IPS-20b (cell line): ENCODE data around the gene FLT4.

Experiments used
- H3K27ac ChIP-seq: one replicate; pipeline ENCODE4 v1.5.1; 2013; ENCODE audit warnings: low read length
- H3K27me3 ChIP-seq: 2 replicates; pipeline ENCODE4 v1.6.1; 2013; ENCODE audit warnings: mild to moderate bottlenecking, low read length, inconsistent platforms; ENCODE audit not compliant: insufficient read depth
- H3K36me3 ChIP-seq: 2 replicates; pipeline ENCODE4 v1.6.1; 2013; ENCODE audit warnings: low read depth, mild to moderate bottlenecking, inconsistent platforms, low read length, moderate library complexity; ENCODE audit not compliant: insufficient read depth
- H3K4me1 ChIP-seq: 2 replicates; pipeline ENCODE4 v1.6.1; 2013; ENCODE audit warnings: mild to moderate bottlenecking, control low read depth, inconsistent platforms, low read length, moderate library complexity; ENCODE audit not compliant: insufficient read depth
- H3K4me3 ChIP-seq: 2 replicates; pipeline ENCODE4 v1.5.1; 2013; ENCODE audit warnings: mild to moderate bottlenecking, low read length, inconsistent platforms
- H3K9ac ChIP-seq: 2 replicates; pipeline ENCODE4 v1.6.1; 2013; ENCODE audit warnings: low read depth, mild to moderate bottlenecking, inconsistent platforms, low read length, moderate library complexity
- H3K9me3 ChIP-seq: 2 replicates; pipeline ENCODE4 v1.6.1; 2013; ENCODE audit warnings: mild to moderate bottlenecking, low read depth, low read length, inconsistent platforms; ENCODE audit not compliant: insufficient read depth

Gene FLT4

DNA sequence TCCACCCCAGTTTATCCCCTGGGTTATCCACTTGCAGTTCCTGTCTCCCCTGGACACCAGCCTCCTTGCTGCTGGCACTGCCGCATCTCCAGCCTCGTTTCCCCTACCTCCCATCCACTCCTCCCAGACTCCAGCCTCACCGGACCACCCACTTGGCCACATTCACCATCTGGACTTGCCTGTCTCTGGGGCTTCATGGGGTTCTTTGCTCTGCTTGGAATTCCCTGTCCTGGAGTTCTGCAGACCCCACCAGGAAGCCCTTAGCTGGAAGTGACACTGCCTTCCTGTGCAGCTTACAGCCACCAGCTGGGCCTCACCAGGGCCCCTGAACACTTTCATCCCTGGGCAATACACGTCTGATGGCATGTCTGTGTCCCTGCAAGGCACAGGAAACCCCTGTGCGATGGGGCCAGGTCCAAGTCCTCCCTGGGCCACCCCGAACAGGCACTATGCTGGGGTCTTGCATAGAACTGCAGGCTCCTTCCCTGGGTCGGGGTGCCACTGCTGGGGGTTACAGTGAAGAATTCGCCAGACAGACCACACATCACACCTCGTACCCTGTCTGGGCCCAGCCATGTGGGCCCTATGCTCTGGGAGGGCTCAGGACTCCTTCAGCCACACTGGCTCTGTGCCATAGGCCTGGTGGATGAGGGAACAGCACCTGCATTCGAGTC is 3.0 kb downstream of the FLT4 start:
- no peak overlapping the region for H3K9ac ChIP-seq
- peaks cover 59% of the 10 kb centered on the region for H3K27me3 ChIP-seq
- H3K9me3 ChIP-seq = no peaks in the 10 kb centered on the region
- H3K27ac ChIP-seq = no peak overlapping the region
- H3K4me1 ChIP-seq = no peaks in the 10 kb centered on the region; the same call in 1 of the 2 replicates
- no peak overlapping the region for H3K4me3 ChIP-seq
- H3K36me3 ChIP-seq = no peaks in the 10 kb centered on the region

DNA sequence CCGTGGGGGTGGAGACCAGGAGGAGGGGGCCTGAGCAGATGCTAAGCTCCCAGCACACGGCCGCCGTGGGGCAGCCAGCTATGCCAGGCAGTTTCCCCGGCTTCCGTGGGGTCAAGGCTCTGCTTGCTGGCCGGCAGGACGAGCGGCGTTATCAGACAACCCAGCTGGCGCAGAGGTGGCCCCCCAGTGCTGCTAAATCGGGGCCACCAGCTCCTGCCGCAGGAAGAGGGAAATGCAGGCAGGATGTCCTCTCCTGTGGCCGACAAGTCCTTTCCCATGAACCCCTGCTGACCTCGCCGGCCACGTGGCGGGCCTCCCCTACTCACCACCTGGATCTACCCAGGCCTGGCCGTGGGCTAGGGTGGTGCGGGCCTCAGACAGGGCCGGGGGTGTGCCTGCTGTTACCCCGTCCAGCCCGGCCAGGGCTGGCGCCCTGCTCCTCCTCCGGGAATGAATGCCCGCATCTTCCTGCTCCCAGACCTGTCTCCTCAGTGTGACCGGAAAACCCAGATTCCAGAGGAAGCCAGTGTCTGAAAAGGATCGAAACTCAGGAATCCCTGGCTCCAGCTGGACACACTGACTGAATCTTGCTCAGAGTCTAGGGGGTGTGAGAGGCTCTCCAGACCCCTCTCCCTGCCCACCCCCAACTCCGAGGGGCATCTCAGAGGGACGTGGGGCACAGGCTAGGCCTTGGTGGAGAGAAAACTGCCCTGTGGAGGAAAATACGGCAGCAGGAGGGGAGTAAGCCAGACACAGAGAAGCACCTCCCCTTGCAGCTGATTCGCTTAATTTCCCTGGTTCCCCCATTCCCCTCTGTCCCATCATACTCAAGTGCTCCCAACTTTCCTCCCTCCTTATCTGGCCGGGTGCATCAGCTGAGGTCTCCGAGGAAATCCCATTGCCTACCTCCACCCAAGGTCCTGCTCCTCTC is 3.9 kb downstream of the FLT4 start:
- Histone ChIP-seq H3K4me3 (no peak overlapping the region), H3K4me1 (no peaks in the 10 kb centered on the region; the same call in 1 of the 2 replicates), H3K9ac (no peak overlapping the region), H3K9me3 (no peaks in the 10 kb centered on the region), H3K27me3 (peaks cover 50% of the 10 kb centered on the region), H3K27ac (no peak overlapping the region), H3K36me3 (no peaks in the 10 kb centered on the region)

- Histone ChIP-seq H3K36me3 (no peaks in the 10 kb centered on the region), H3K4me1 (no peaks in the 10 kb centered on the region), H3K9ac (no peak overlapping the region), H3K4me3 (no peak overlapping the region), H3K9me3 (no peaks in the 10 kb centered on the region), H3K27ac (no peak overlapping the region), H3K27me3 (peaks cover 43% of the 10 kb centered on the region)
Observed at GRCh38 chr5:180644825-180645273, 4.6 kb downstream of the FLT4 start.

DNA sequence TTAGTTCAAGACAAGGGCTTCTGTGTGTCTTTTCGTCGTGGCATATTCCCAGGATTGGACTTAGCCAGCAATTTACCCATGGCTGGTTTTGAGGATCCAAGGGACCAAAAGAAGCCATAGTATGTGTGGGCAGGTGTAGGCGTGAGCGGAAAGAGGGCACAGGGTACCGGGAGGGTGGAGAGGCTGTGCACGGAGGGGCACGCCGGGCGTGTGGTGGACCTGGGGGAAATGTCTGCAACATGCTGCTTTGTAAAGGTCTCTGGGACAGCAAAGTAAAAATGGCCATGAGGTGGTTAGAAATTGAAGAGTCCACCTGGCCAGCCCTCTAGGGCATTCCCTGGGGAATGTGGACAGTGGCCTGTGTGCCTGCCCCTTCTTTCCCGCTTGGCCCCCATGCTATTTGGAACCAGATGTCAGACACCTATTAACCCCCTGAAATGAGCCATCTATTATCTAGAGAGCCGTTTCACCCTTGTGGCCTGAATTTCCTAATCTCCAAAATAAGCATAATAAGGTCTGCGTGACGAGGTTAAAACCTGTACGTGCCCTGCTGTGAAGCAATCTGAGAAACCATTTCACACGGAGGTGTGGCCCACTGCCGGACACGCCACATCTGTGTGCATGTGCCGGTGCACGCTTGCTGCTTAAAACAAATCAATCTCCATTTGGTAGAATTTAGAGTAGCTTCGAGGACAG is 5.1 kb downstream of the FLT4 start:
- peaks cover 39% of the 10 kb centered on the region for H3K27me3 ChIP-seq
- H3K27ac ChIP-seq = no peak overlapping the region
- H3K9ac ChIP-seq = no peak overlapping the region
- H3K36me3 ChIP-seq = no peaks in the 10 kb centered on the region
- H3K4me3 ChIP-seq = no peak overlapping the region
- no peaks in the 10 kb centered on the region for H3K4me1 ChIP-seq
- H3K9me3 ChIP-seq = no peaks in the 10 kb centered on the region

- peaks cover 29% of the 10 kb centered on the region for H3K27me3 ChIP-seq
- H3K36me3 ChIP-seq = no peaks in the 10 kb centered on the region
- H3K9ac ChIP-seq = no peak overlapping the region
- no peak overlapping the region for H3K4me3 ChIP-seq
- H3K9me3 ChIP-seq = no peaks in the 10 kb centered on the region
- H3K27ac ChIP-seq = no peak overlapping the region
- no peaks in the 10 kb centered on the region for H3K4me1 ChIP-seq
Observed at GRCh38 chr5:180643191-180643851, 6.1 kb downstream of the FLT4 start.

DNA sequence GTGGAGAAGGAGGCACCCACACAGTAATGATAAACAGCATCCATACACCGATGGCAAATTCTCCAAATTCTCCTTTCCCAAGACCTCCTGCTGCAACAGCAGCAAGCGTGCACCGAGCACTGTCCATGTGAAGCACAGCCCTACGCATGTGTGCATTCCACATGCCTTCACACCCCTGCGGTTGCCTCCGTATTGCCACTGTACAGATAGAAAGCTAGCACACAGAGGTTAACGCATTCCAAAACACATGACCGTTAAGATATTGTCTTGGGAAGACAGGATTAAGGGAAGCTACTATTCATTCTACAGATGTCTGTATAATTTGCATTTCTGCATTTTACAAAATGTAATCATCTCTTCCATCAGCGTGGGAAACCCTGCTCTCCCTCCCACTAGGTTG is 6.6 kb downstream of the FLT4 start:
- Histone ChIP-seq H3K9ac (no peak overlapping the region), H3K4me1 (no peaks in the 10 kb centered on the region), H3K27me3 (peaks cover 24% of the 10 kb centered on the region), H3K4me3 (no peak overlapping the region), H3K27ac (no peak overlapping the region), H3K9me3 (no peaks in the 10 kb centered on the region), H3K36me3 (no peaks in the 10 kb centered on the region)

DNA sequence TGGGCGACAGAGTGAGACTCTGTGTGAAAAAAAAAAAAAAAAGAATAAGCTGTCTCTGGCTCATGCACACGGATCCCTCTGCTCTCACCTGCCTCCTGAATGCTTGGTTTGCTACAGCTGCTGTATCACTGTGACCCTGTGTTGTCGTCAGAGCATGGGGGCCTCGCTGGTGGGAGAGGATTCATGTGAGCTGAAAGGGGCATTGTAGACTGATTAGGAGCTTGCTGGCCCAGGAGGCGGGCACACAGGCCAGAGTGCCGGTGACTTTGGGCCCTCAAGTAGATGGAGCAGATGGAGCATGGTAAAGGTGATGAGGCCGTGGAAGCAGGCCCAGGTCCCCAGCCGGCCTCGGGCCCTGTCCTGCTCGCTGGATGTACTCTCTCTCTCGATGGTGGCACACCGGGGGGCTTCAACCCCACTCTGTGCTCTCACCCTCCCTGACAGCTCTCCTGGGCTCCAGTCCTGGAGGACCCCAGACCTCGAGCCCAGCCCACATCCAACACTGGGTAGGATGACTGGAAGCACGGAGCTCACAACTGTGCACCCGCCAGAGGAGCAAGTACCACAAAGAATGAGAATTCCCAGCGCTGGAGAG is 7.1 kb downstream of the FLT4 start:
- no peaks in the 10 kb centered on the region for H3K4me1 ChIP-seq

GRCh38 chr5:180641566-180641900 is 7.9 kb downstream of the FLT4 start:
- Histone ChIP-seq H3K36me3 (no peaks in the 10 kb centered on the region), H3K27me3 (peaks cover 11% of the 10 kb centered on the region; the same call in 1 of the 2 replicates), H3K9me3 (no peaks in the 10 kb centered on the region)

More for the DNA sequence above, 7.1 kb downstream of the FLT4 start:
- H3K27ac ChIP-seq = no peak overlapping the region
- H3K27me3 ChIP-seq = peaks cover 19% of the 10 kb centered on the region
- no peak overlapping the region for H3K9ac ChIP-seq
- no peak overlapping the region for H3K4me3 ChIP-seq
- H3K36me3 ChIP-seq = no peaks in the 10 kb centered on the region
- H3K9me3 ChIP-seq = no peaks in the 10 kb centered on the region

GRCh38 chr5:180640861-180641565 is 8.4 kb downstream of the FLT4 start:
- Histone ChIP-seq H3K36me3 (no peaks in the 10 kb centered on the region), H3K27ac (no peak overlapping the region), H3K9ac (no peak overlapping the region), H3K9me3 (no peaks in the 10 kb centered on the region), H3K27me3 (peaks cover 6% of the 10 kb centered on the region; the same call in 1 of the 2 replicates), H3K4me1 (no peaks in the 10 kb centered on the region), H3K4me3 (no peak overlapping the region)

More at GRCh38 chr5:180641566-180641900, 7.9 kb downstream of the FLT4 start:
- H3K4me1 ChIP-seq = no peaks in the 10 kb centered on the region
- H3K27ac ChIP-seq = no peak overlapping the region
- H3K4me3 ChIP-seq = no peak overlapping the region
- H3K9ac ChIP-seq = no peak overlapping the region

- Histone ChIP-seq H3K4me1 (no peaks in the 10 kb centered on the region), H3K36me3 (no peaks in the 10 kb centered on the region), H3K27me3 (peaks cover 4% of the 10 kb centered on the region; the same call in 1 of the 2 replicates), H3K27ac (no peak overlapping the region), H3K9me3 (no peaks in the 10 kb centered on the region), H3K4me3 (no peak overlapping the region), H3K9ac (no peak overlapping the region)
Observed at GRCh38 chr5:180640611-180640860, 8.9 kb downstream of the FLT4 start.
